HL-60 (cell line): ENCODE measurements around the gene CRYBB1.

Experiments used
- POLR2AphosphoS5 ChIP-seq: IDR thresholded peaks from 2 replicates; pipeline ENCODE4 v1.6.1; 2012; ENCODE audit warnings: low read depth
- TF ChIP-seq, protein P1 (sequence below): IDR thresholded peaks from one replicate; pipeline ENCODE4 v1.5.1; 2011; ENCODE audit warnings: low read length, control low read depth, inconsistent platforms; ENCODE audit not compliant: insufficient read depth

DNA sequence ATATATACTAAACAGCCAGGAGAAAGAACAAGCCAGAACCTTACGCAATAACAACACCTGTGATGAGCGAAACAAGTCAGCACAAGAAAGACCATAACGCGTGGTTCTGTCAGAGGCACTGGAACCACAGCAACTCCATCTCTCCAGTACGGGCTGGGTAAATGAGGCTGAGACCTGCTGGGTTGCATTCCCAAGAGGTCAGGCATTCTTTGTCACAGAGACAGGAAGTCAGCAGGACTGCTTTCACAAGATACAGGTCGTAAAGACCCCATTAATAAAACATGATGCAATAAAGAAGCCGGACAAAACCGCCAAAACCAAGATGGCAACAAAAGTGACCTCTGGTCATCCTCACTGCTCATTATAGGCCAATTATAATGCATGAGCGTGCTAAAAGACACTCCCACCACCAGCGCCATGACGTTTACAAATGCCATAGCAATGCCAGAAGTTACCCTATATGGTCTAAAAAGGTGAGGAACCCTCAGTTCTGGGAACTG lies 49.6 kb downstream of the CRYBB1 start:
- TF ChIP-seq, protein P1, sequence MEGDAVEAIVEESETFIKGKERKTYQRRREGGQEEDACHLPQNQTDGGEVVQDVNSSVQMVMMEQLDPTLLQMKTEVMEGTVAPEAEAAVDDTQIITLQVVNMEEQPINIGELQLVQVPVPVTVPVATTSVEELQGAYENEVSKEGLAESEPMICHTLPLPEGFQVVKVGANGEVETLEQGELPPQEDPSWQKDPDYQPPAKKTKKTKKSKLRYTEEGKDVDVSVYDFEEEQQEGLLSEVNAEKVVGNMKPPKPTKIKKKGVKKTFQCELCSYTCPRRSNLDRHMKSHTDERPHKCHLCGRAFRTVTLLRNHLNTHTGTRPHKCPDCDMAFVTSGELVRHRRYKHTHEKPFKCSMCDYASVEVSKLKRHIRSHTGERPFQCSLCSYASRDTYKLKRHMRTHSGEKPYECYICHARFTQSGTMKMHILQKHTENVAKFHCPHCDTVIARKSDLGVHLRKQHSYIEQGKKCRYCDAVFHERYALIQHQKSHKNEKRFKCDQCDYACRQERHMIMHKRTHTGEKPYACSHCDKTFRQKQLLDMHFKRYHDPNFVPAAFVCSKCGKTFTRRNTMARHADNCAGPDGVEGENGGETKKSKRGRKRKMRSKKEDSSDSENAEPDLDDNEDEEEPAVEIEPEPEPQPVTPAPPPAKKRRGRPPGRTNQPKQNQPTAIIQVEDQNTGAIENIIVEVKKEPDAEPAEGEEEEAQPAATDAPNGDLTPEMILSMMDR = no peak
- TF ChIP-seq POLR2AphosphoS5 = no peak
